Measurements from ENCODE around the gene PPP2R2C. TPM values are rescaled to one million over a fixed set of nuclear protein-coding genes. Genes with fewer than 3 reads are reported as not detected.

PPP2R2C gene
- total RNA-seq, 1 experiment from 2014 or later, result 8.1 TPM

GRCh38 chr4:6373541-6374410, 98.6 kb downstream of the PPP2R2C start:
- no peak overlapping the region for H3K14ac ChIP-seq (ENCODE audit: insufficient read depth, low read length)
- no peaks in the 10 kb centered on the region for H4K20me1 ChIP-seq (ENCODE audit: control insufficient read depth, insufficient read depth, insufficient read length)
- H2AK5ac ChIP-seq (ENCODE audit: insufficient read length, low read length), result no peak overlapping the region
- no peaks in the 10 kb centered on the region for H3K36me3 Mint-ChIP-seq (ENCODE audit: insufficient read depth in 1 of 3, low read depth in 3 of 3)
- no peak overlapping the region for H2BK15ac ChIP-seq (ENCODE audit: low read depth, low read length)
- no peak overlapping the region for H3K4ac ChIP-seq (ENCODE audit: low read depth, low read length)
- peak overlapping the region in 1 of 3 experiments; percentile 45; a peak in 1 of 7 replicates for H3K27ac Mint-ChIP-seq
- no peak overlapping the region for H4K8ac ChIP-seq (replicated peaks; ENCODE audit: insufficient read length, low read depth, low read length)
- H3K27ac ChIP-seq (ENCODE audit: insufficient read length, low read depth, low read length), result no peak overlapping the region
- H3K23me2 ChIP-seq (ENCODE audit: insufficient read length, low read depth, low read length, poor library complexity, severe bottlenecking), result no peaks in the 10 kb centered on the region
- H2BK5ac ChIP-seq (ENCODE audit: insufficient read length, low read length), result no peak overlapping the region
- no peak overlapping the region for H2BK120ac ChIP-seq (ENCODE audit: low read depth, low read length, poor library complexity, severe bottlenecking)
- no peak overlapping the region for H3K4me2 ChIP-seq (ENCODE audit: insufficient read depth, insufficient read length, low read length)
- no CpG with 5 or more reads among the region's 12 CpGs for WGBS (ENCODE audit: extremely low coverage, insufficient read length, low lambda C conversion rate)
- H3K27me3 Mint-ChIP-seq (ENCODE audit: low read depth), result peaks cover 2% of the 10 kb centered on the region
- H3K4me1 Mint-ChIP-seq, result peaks cover 4 to 31% of the 10 kb centered on the region in 2 experiments
- no peak for DNase-seq
- H3K4me3 Mint-ChIP-seq, result no peak overlapping the region
- no peak overlapping the region for H2BK12ac ChIP-seq (ENCODE audit: insufficient read length, low read depth, low read length)
- no peak overlapping the region for H3K56ac ChIP-seq (ENCODE audit: insufficient read length, low read depth, low read length)
- no peak overlapping the region for H3T11ph ChIP-seq (ENCODE audit: low read length)
- H3K9ac ChIP-seq (ENCODE audit: extremely low read depth, insufficient read length, low read length), result no peak overlapping the region
- H3K23ac ChIP-seq (ENCODE audit: insufficient read length, low read depth, low read length), result no peak overlapping the region
- no peak overlapping the region for H3K18ac ChIP-seq (ENCODE audit: insufficient read length, low read depth, low read length)
- no peak overlapping the region for H4K5ac ChIP-seq (ENCODE audit: insufficient read length, low read depth, low read length)
- no peak overlapping the region for H2BK20ac ChIP-seq (ENCODE audit: low read depth, low read length, poor library complexity, severe bottlenecking)
- H3K9me3 Mint-ChIP-seq, result no peaks in the 10 kb centered on the region
- no peaks in the 10 kb centered on the region for H3K9me3 ChIP-seq (ENCODE audit: control insufficient read depth, low read depth, low read length)
- no peak overlapping the region for H4K91ac ChIP-seq (ENCODE audit: insufficient read length, low read depth, low read length)
- H3K79me2 ChIP-seq (ENCODE audit: insufficient read depth, low read length), result no peaks in the 10 kb centered on the region
- no peak overlapping the region for H2AFZ ChIP-seq (ENCODE audit: low read length)
- H3K79me1 ChIP-seq (ENCODE audit: insufficient read depth, low read depth, low read length, poor library complexity, severe bottlenecking), result no peaks in the 10 kb centered on the region
- no peaks in the 10 kb centered on the region for H3K4me1 ChIP-seq (ENCODE audit: insufficient read depth, low read length)
- H3K27me3 ChIP-seq (ENCODE audit: insufficient read depth, low read length), result no peaks in the 10 kb centered on the region
- TF ChIP-seq, protein P1, sequence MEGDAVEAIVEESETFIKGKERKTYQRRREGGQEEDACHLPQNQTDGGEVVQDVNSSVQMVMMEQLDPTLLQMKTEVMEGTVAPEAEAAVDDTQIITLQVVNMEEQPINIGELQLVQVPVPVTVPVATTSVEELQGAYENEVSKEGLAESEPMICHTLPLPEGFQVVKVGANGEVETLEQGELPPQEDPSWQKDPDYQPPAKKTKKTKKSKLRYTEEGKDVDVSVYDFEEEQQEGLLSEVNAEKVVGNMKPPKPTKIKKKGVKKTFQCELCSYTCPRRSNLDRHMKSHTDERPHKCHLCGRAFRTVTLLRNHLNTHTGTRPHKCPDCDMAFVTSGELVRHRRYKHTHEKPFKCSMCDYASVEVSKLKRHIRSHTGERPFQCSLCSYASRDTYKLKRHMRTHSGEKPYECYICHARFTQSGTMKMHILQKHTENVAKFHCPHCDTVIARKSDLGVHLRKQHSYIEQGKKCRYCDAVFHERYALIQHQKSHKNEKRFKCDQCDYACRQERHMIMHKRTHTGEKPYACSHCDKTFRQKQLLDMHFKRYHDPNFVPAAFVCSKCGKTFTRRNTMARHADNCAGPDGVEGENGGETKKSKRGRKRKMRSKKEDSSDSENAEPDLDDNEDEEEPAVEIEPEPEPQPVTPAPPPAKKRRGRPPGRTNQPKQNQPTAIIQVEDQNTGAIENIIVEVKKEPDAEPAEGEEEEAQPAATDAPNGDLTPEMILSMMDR (conservative IDR thresholded peaks at IDR 0.05), result no peak

All from H9 (cell line).